ENCODE results near the gene SLC35E1. TPM values are rescaled to one million over a fixed set of nuclear protein-coding genes. Genes with fewer than 3 reads are reported as not detected.

Gene SLC35E1
- total and polyA plus RNA-seq, 2 of the 4 experiments (the other 2 are of a cell fraction): 22.6 to 38.0 TPM

GRCh38 chr19:16529466-16530144, 42.6 kb downstream of the SLC35E1 start:
- ATAC-seq (ENCODE audit: low read depth): no peak
- CTCF ChIA-PET: no interaction called here
- H4K20me1 ChIP-seq (ENCODE audit: insufficient read depth, low read length): peaks cover 24% of the 10 kb centered on the region; the same call in 1 of the 2 replicates
- H3K36me3 ChIP-seq (ENCODE audit: control insufficient read depth, insufficient read depth, low read length): peaks cover 88% of the 10 kb centered on the region
- H2BK5ac ChIP-seq (ENCODE audit: low read depth, low read length, poor library complexity, severe bottlenecking): no peak overlapping the region
- no peak overlapping the region for H2BK15ac ChIP-seq (ENCODE audit: low read depth, low read length)
- BruUV-seq (replicated peaks): no TSS peak
- H2BK20ac ChIP-seq (ENCODE audit: low read depth, low read length): no peak overlapping the region
- no peaks in the 10 kb centered on the region for H3K27me3 ChIP-seq (ENCODE audit: control insufficient read depth, insufficient read depth, low read length)
- no peak for DNase-seq
- H3K23ac ChIP-seq (ENCODE audit: low read depth, low read length): no peak overlapping the region
- no peak overlapping the region for H4K91ac ChIP-seq (ENCODE audit: insufficient read depth, low read depth, low read length)
- no peak overlapping the region for H3K27ac ChIP-seq (ENCODE audit: insufficient read depth, low read length)
- H3K18ac ChIP-seq (ENCODE audit: low read depth, low read length): no peak overlapping the region
- intact Hi-C loops (cut with micrococcal nuclease): no loop called here
- in situ Hi-C loops (cut with MboI; ENCODE audit: low sequenced_read_pairs): no loop called here
- H2AFZ ChIP-seq (replicated peaks; ENCODE audit: low read length, poor library complexity): no peak overlapping the region
- H3K9me1 ChIP-seq (ENCODE audit: insufficient read depth, low read length): no peaks in the 10 kb centered on the region
- H2AK5ac ChIP-seq (ENCODE audit: low read depth, low read length): no peak overlapping the region
- 97% methylated on average over 21 of the region's 25 CpGs; no CpG with 5 or more reads in 1 of the 2 experiments for WGBS, 2 experiments (ENCODE audit: extremely low coverage in 2 of 2, insufficient read length in 1 of 2)
- H3K9me3 ChIP-seq (ENCODE audit: control insufficient read depth, insufficient read depth, low read length): no peaks in the 10 kb centered on the region
- H3K4me2 ChIP-seq (ENCODE audit: low read depth, low read length): no peak overlapping the region
- H4K8ac ChIP-seq (ENCODE audit: low read depth in 2 of 2, low read length in 2 of 2): no peak overlapping the region
- H3K9ac ChIP-seq (ENCODE audit: low read depth, low read length): no peak overlapping the region
- no peak overlapping the region for H3K14ac ChIP-seq (replicated peaks; ENCODE audit: low read depth, low read length)
- dilution Hi-C loops (cut with HindIII; ENCODE audit: low sequenced_read_pairs, unreplicated experiment): no loop called here
- H3K56ac ChIP-seq (ENCODE audit: extremely low read depth, insufficient read depth, low read length): no peak overlapping the region
- H2BK120ac ChIP-seq (ENCODE audit: low read depth, low read length): no peak overlapping the region
- no peak overlapping the region for H3K4ac ChIP-seq (ENCODE audit: low read depth, low read length)
- no peak overlapping the region for H4K5ac ChIP-seq (ENCODE audit: low read depth, low read length)
- no peak overlapping the region for H2AK9ac ChIP-seq (replicated peaks; ENCODE audit: low read depth, low read length, poor library complexity)
- TF ChIP-seq MAFK (IDR thresholded peaks at IDR 0.05; ENCODE audit: low read depth, low read length): no peak
- TF ChIP-seq RFX5 (IDR thresholded peaks at IDR 0.05; ENCODE audit: low read depth, low read length): no peak
- H3K79me1 ChIP-seq (ENCODE audit: low read depth in 1 of 2, low read length in 2 of 2): peaks cover 14 to 24% of the 10 kb centered on the region in 2 experiments
- H3K4me1 ChIP-seq (ENCODE audit: control insufficient read depth, insufficient read depth, low read length): no peaks in the 10 kb centered on the region
- POLR2A ChIA-PET (ENCODE audit: unreplicated experiment): no interaction called here
- H3K4me3 ChIP-seq (ENCODE audit: insufficient read depth, low read depth, low read length): no peak overlapping the region

Data from IMR-90 (cell line).